Neural progenitor cell (in vitro differentiated cells): ENCODE data around the gene RNF41. TPM values are rescaled to one million over a fixed set of nuclear protein-coding genes. Genes with fewer than 3 reads are reported as not detected.

Source experiments
- DNase-seq: peaks from one replicate; pipeline ENCODE4 v3.0.0-alpha.2; 2016; ENCODE audit warnings: low spot score
- H2AFZ ChIP-seq: fragments of 200-600 bp; sonication (generic); replicated peaks from 2 replicates; pipeline ENCODE4 v1.6.1; 2016; ENCODE audit warnings: antibody characterized with exemption
- H3F3A ChIP-seq: fragments of 200-600 bp; sonication (generic); 2 replicates; pipeline ENCODE4 v1.6.1; 2016; ENCODE audit warnings: antibody characterized with exemption, low read depth
- H3K27ac ChIP-seq: fragments of 200-600 bp; sonication (generic); 2 replicates; pipeline ENCODE4 v1.5.1; 2016; ENCODE audit warnings: mild to moderate bottlenecking
- H3K27me3 ChIP-seq: fragments of 200-600 bp; sonication (generic); 2 replicates; pipeline ENCODE4 v1.6.1; 2016; ENCODE audit warnings: mild to moderate bottlenecking, moderate library complexity
- H3K36me3 ChIP-seq: fragments of 200-600 bp; sonication (generic); 2 replicates; pipeline ENCODE4 v1.5.1; 2016
- H3K4me1 ChIP-seq: fragments of 200-600 bp; sonication (generic); 2 replicates; pipeline ENCODE4 v1.6.1; 2016; ENCODE audit warnings: mixed run types
- H3K4me2 ChIP-seq: fragments of 200-600 bp; sonication (generic); 2 replicates; pipeline ENCODE4 v1.6.1; 2016
- H3K4me3 ChIP-seq: fragments of 200-600 bp; sonication (generic); 2 replicates; pipeline ENCODE4 v1.5.1; 2016
- H3K79me2 ChIP-seq: fragments of 200-600 bp; sonication (generic); 2 replicates; pipeline ENCODE4 v1.6.1; 2016; ENCODE audit warnings: low read depth
- H3K9ac ChIP-seq: fragments of 200-600 bp; sonication (generic); 2 replicates; pipeline ENCODE4 v1.6.1; 2016
- H3K9me3 ChIP-seq: fragments of 200-600 bp; sonication (generic); 2 replicates; pipeline ENCODE4 v1.5.1; 2016; ENCODE audit warnings: low read depth
- H4K20me1 ChIP-seq: fragments of 200-600 bp; sonication (generic); 2 replicates; pipeline ENCODE4 v1.6.1; 2016; ENCODE audit warnings: low read depth
- H3K27ac Mint-ChIP-seq: 3 replicates; pipeline ENCODE4 v1.8.0; 2021; ENCODE audit warnings: mixed read lengths
- H3K27me3 Mint-ChIP-seq: 2 replicates; pipeline ENCODE4 v1.8.0; 2022; ENCODE audit warnings: low read depth, mild to moderate bottlenecking, inconsistent platforms, moderate library complexity, mixed read lengths; ENCODE audit not compliant: insufficient read depth
- H3K36me3 Mint-ChIP-seq: 3 replicates; pipeline ENCODE4 v1.8.0; 2021; ENCODE audit warnings: mixed read lengths
- H3K4me1 Mint-ChIP-seq: 3 replicates; pipeline ENCODE4 v1.8.0; 2021; ENCODE audit warnings: mixed read lengths
- H3K4me3 Mint-ChIP-seq: 3 replicates; pipeline ENCODE4 v1.8.0; 2021; ENCODE audit warnings: mild to moderate bottlenecking, moderate library complexity, mixed read lengths
- H3K9me3 Mint-ChIP-seq: 3 replicates; pipeline ENCODE4 v1.8.0; 2020; ENCODE audit warnings: mixed read lengths
- EZH2 ChIP-seq: fragments of 200-600 bp; sonication (generic); IDR thresholded peaks from 2 replicates; pipeline ENCODE4 v1.6.1; 2017; ENCODE audit warnings: antibody characterized with exemption, mild to moderate bottlenecking, moderate library complexity
- EZH2phosphoT487 ChIP-seq: fragments of 200-600 bp; sonication (generic); IDR thresholded peaks from 2 replicates; pipeline ENCODE4 v1.6.1; 2017; ENCODE audit warnings: antibody characterized with exemption
- total RNA-seq: library from RNA; depleted of rRNA; stranded (reverse); fragments of >200 nt; gene quantifications from 2 replicates; pipeline ENCODE4 v1.2.3, GENCODE V29; 2015; ENCODE audit warnings: low replicate concordance
- TF ChIP-seq, protein P1 (sequence below): fragments of 200-600 bp; sonication (generic); IDR thresholded peaks from 2 replicates; pipeline ENCODE4 v1.5.1; 2017; ENCODE audit warnings: antibody characterized with exemption, mild to moderate bottlenecking

The RNF41 gene
- total RNA-seq, 1 donor from 2014 or later = 52.1 TPM

DNA sequence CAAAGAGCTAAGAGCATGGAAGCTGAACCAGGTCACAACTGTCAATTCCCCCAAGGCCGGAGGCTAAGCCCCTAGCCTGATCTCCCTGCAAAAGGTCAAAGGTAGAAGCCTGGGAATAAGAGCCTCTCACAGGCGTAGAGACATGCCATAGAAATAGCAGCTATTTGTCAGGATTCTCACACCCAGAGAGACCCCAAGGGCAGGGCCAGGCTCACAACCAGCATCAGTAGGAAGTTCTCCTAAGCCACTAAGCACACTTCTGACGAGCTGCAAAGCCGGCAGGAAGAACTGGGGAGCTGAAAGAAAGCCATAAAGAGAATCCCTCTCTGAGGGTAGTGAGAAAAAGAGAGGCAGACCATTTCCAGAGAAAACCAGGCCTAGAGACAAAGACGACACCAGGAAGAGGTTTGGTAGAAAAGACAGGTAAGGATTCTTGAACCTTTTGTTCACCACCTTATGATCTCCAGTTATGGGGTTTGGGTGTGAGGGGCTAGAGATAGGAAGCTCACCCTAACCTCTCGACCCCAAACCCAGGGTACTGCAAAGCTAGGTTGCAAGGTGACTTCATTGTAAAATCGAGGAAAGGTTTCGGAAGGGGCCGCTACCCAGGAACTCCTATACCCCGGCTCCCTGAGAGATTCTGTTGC lies 33.5 kb downstream of the RNF41 start:
- H3K27ac ChIP-seq = peak overlapping the region; percentile 88
- no peak overlapping the region for H2AFZ ChIP-seq
- H3K9ac ChIP-seq = peak overlapping the region; percentile 88

DNA sequence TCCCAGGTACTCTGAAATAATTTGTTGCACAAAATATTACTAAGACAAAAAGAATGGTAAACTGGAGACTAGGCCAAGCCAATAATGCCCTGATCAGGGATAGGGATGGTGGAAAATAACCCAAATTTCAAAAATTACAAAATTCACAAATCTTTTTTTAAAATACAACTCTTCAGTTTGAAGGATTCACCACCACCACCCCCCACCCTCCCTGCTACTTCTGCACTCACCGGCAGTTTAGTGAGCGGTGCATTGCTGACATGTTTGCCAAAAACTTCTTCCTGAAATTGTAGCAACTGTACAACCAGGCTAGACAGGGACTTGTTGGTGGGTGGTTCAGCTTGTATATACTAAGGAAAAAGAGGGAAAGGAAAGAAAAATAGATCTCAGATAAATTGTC lies 34.8 kb downstream of the RNF41 start:
- Histone ChIP-seq H3K4me2 (peak overlapping the region; percentile 93), H3K79me2 (peaks cover 49% of the 10 kb centered on the region), H4K20me1 (peaks cover 20% of the 10 kb centered on the region), H3K4me1 (peaks cover 10% of the 10 kb centered on the region), H3K36me3 (peaks cover 25% of the 10 kb centered on the region), H3F3A (peaks cover 36% of the 10 kb centered on the region), H3K4me3 (no peak overlapping the region), H3K27ac (no peak overlapping the region), H2AFZ (no peak overlapping the region), H3K9ac (no peak overlapping the region), H3K27me3 (no peaks in the 10 kb centered on the region), H3K9me3 (no peaks in the 10 kb centered on the region)
- H3K4me3 Mint-ChIP-seq = peak overlapping the region; percentile 70
- peaks cover 26% of the 10 kb centered on the region for H3K4me1 Mint-ChIP-seq
- peaks cover 23% of the 10 kb centered on the region for H3K36me3 Mint-ChIP-seq
- peaks cover 18% of the 10 kb centered on the region for H3K27me3 Mint-ChIP-seq
- peaks cover 9% of the 10 kb centered on the region for H3K9me3 Mint-ChIP-seq
- no peak overlapping the region for H3K27ac Mint-ChIP-seq
- DNase-seq = no peak
- TF ChIP-seq, protein P1, sequence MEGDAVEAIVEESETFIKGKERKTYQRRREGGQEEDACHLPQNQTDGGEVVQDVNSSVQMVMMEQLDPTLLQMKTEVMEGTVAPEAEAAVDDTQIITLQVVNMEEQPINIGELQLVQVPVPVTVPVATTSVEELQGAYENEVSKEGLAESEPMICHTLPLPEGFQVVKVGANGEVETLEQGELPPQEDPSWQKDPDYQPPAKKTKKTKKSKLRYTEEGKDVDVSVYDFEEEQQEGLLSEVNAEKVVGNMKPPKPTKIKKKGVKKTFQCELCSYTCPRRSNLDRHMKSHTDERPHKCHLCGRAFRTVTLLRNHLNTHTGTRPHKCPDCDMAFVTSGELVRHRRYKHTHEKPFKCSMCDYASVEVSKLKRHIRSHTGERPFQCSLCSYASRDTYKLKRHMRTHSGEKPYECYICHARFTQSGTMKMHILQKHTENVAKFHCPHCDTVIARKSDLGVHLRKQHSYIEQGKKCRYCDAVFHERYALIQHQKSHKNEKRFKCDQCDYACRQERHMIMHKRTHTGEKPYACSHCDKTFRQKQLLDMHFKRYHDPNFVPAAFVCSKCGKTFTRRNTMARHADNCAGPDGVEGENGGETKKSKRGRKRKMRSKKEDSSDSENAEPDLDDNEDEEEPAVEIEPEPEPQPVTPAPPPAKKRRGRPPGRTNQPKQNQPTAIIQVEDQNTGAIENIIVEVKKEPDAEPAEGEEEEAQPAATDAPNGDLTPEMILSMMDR = no peak
- TF ChIP-seq EZH2 = no peak
- TF ChIP-seq EZH2phosphoT487 = no peak

More for the DNA sequence above, 33.5 kb downstream of the RNF41 start:
- peaks cover 25% of the 10 kb centered on the region for H3K36me3 ChIP-seq
- H3K4me2 ChIP-seq = peak overlapping the region; percentile 93
- Mint-ChIP-seq H3K27ac (peak overlapping the region; percentile 94), H3K27me3 (peaks cover 19% of the 10 kb centered on the region), H3K36me3 (peaks cover 18% of the 10 kb centered on the region), H3K4me1 (peaks cover 26% of the 10 kb centered on the region), H3K4me3 (peak overlapping the region; percentile 94), H3K9me3 (peaks cover 9% of the 10 kb centered on the region)
- H3K9me3 ChIP-seq = no peaks in the 10 kb centered on the region
- peaks cover 10% of the 10 kb centered on the region for H3K4me1 ChIP-seq
- H4K20me1 ChIP-seq = peaks cover 20% of the 10 kb centered on the region
- TF ChIP-seq, protein P1 = no peak
- TF ChIP-seq EZH2 (no peak), EZH2phosphoT487 (no peak)
- peak overlapping the region; percentile 96 for H3K4me3 ChIP-seq
- H3F3A ChIP-seq = peaks cover 45% of the 10 kb centered on the region
- H3K27me3 ChIP-seq = no peaks in the 10 kb centered on the region
- H3K79me2 ChIP-seq = peaks cover 49% of the 10 kb centered on the region
- DNase-seq = peak; percentile 15

GRCh38 chr12:56178347-56178746 lies 43.4 kb downstream of the RNF41 start:
- Mint-ChIP-seq H3K4me3 (no peak overlapping the region), H3K27ac (no peak overlapping the region), H3K36me3 (peaks cover 59% of the 10 kb centered on the region), H3K27me3 (peaks cover 3% of the 10 kb centered on the region), H3K4me1 (no peaks in the 10 kb centered on the region), H3K9me3 (no peaks in the 10 kb centered on the region)
- Histone ChIP-seq H3K79me2 (no peaks in the 10 kb centered on the region), H3K4me1 (no peaks in the 10 kb centered on the region), H3K9me3 (no peaks in the 10 kb centered on the region), H3K27ac (no peak overlapping the region), H4K20me1 (no peaks in the 10 kb centered on the region), H3K27me3 (no peaks in the 10 kb centered on the region), H3F3A (no peaks in the 10 kb centered on the region), H3K4me2 (no peak overlapping the region), H3K4me3 (no peak overlapping the region), H2AFZ (no peak overlapping the region), H3K9ac (no peak overlapping the region), H3K36me3 (peaks cover 25% of the 10 kb centered on the region)
- TF ChIP-seq EZH2phosphoT487 = no peak
- TF ChIP-seq EZH2 = no peak
- TF ChIP-seq, protein P1 = no peak
- no peak for DNase-seq
